Natural killer cell (primary cell): Measurements from ENCODE around the gene KIR3DL1. TPM values are rescaled to one million over a fixed set of nuclear protein-coding genes. Genes with fewer than 3 reads are reported as not detected.

Experiments used
- ATAC-seq, 3 donors: fragments of 150-1000 bp in 2 of 3; fragments of 200-7000 bp in 1 of 3; cut with Tn5 transposase; 1 replicate in 1 of 3; 2 replicates in 2 of 3; pipeline ENCODE4 v1.10.0; 2021; ENCODE audit warnings: mild to moderate bottlenecking in 2 of 3, moderate library complexity in 2 of 3
- DNase-seq, 2 donors: peaks; one replicate each; pipeline versions ENCODE4 v3.0.0 to v3.0.0-alpha.2; 2013 to 2021; ENCODE audit warnings: mixed read lengths in 1 of 2
- H3K27ac ChIP-seq: one replicate; pipeline ENCODE4 v1.5.1; 2013; ENCODE audit warnings: mild to moderate bottlenecking, low read length
- H3K27me3 ChIP-seq: one replicate; pipeline ENCODE4 v1.6.1; 2013; ENCODE audit warnings: low read length; ENCODE audit not compliant: control insufficient read depth, insufficient read depth
- H3K36me3 ChIP-seq: one replicate; pipeline ENCODE4 v1.6.1; 2013; ENCODE audit warnings: low read length; ENCODE audit not compliant: control insufficient read depth, insufficient read depth
- H3K4me1 ChIP-seq: one replicate; pipeline ENCODE4 v1.6.1; 2013; ENCODE audit warnings: low read length; ENCODE audit not compliant: control insufficient read depth, insufficient read depth
- H3K4me3 ChIP-seq: one replicate; pipeline ENCODE4 v1.5.1; 2013; ENCODE audit warnings: low read length
- H3K9me3 ChIP-seq: one replicate; pipeline ENCODE4 v1.6.1; 2013; ENCODE audit warnings: low read length; ENCODE audit not compliant: control insufficient read depth, insufficient read depth
- H3K27ac Mint-ChIP-seq, 2 donors: one replicate each; pipeline ENCODE4 v1.8.0; 2022; ENCODE audit warnings: mild to moderate bottlenecking in 2 of 2, mixed read lengths in 2 of 2, moderate library complexity in 1 of 2
- H3K27me3 Mint-ChIP-seq, 2 donors: one replicate each; pipeline ENCODE4 v1.8.0; 2022; ENCODE audit warnings: low read depth in 2 of 2, mixed read lengths in 2 of 2
- H3K36me3 Mint-ChIP-seq: one replicate; pipeline ENCODE4 v1.8.0; 2022; ENCODE audit warnings: mixed read lengths
- H3K4me1 Mint-ChIP-seq, 2 donors: one replicate each; pipeline ENCODE4 v1.8.0; 2022; ENCODE audit warnings: mixed read lengths in 2 of 2
- H3K4me3 Mint-ChIP-seq: one replicate; pipeline ENCODE4 v1.8.0; 2022; ENCODE audit warnings: mild to moderate bottlenecking, moderate library complexity, mixed read lengths
- H3K9me3 Mint-ChIP-seq, 2 donors: one replicate each; pipeline ENCODE4 v1.8.0; 2022; ENCODE audit warnings: mixed read lengths in 2 of 2
- CTCF ChIP-seq: fragments of 200-600 bp; IDR thresholded peaks from one replicate; pipeline ENCODE4 v1.8.0; 2022; ENCODE audit warnings: antibody characterized with exemption
- WGBS: methylation state at CpG from one replicate; pipeline ENCODE4 v1.1.7; 2013; ENCODE audit warnings: missing lambda C conversion rate; ENCODE audit not compliant: insufficient coverage; 5-methylcytosine and 5-hydroxymethylcytosine counted together
- intact Hi-C: fragments of 100-400 bp; cut with micrococcal nuclease; formaldehyde crosslinking; loops from one replicate; pipeline ENCODE4 v1.14.2; 2022
- total RNA-seq, 4 donors: library from RNA; stranded (reverse); fragments of 120-200 nt in 1 of 4; gene quantifications; one replicate each; pipeline versions ENCODE4 v1.2.3 to v1.2.4, GENCODE V29; 2013 to 2022

The KIR3DL1 gene
- total RNA-seq, 3 donors from 2014 or later (not counting 1 experiment from before 2014, with no cell fraction given): 34.7 to 97.1 (median 41.2) TPM

GRCh38 chr19:54790711-54791110 lies 25.6 kb upstream of the KIR3DL1 start:
- Mint-ChIP-seq H3K4me1 (peaks cover 17% of the 10 kb centered on the region in 2 donors), H3K27me3 (peaks cover 0 to 6% of the 10 kb centered on the region in 2 donors), H3K36me3 (no peaks in the 10 kb centered on the region), H3K4me3 (no peak overlapping the region), H3K27ac (no peak overlapping the region), H3K9me3 (no peaks in the 10 kb centered on the region)
- H3K4me1 ChIP-seq: peaks cover 9% of the 10 kb centered on the region
- peaks cover 2% of the 10 kb centered on the region for H3K27me3 ChIP-seq
- WGBS: 77% methylated on average over 5 of the region's 5 CpGs
- H3K4me3 ChIP-seq: no peak overlapping the region
- ATAC-seq (no peak), DNase-seq (no peak)
- H3K36me3 ChIP-seq: no peaks in the 10 kb centered on the region
- intact Hi-C loops: no loop called here
- TF ChIP-seq CTCF: no peak
- no peak overlapping the region for H3K27ac ChIP-seq
- H3K9me3 ChIP-seq: no peaks in the 10 kb centered on the region

GRCh38 chr19:54791476-54791875 lies 24.8 kb upstream of the KIR3DL1 start:
- 82% methylated on average over 6 of the region's 6 CpGs for WGBS
- peaks cover 0 to 6% of the 10 kb centered on the region in 2 donors for H3K27me3 Mint-ChIP-seq
- peaks cover 14 to 17% of the 10 kb centered on the region in 2 donors for H3K4me1 Mint-ChIP-seq
- no peaks in the 10 kb centered on the region for H3K36me3 ChIP-seq
- H3K27me3 ChIP-seq: no peaks in the 10 kb centered on the region
- intact Hi-C loops: no loop called here
- no peak for DNase-seq
- H3K36me3 Mint-ChIP-seq: no peaks in the 10 kb centered on the region
- no peak for TF ChIP-seq CTCF
- no peak overlapping the region for H3K4me3 ChIP-seq
- ATAC-seq: no peak
- H3K9me3 ChIP-seq: no peaks in the 10 kb centered on the region
- peak overlapping the region in 1 of 2 donors; percentile 2 for H3K27ac Mint-ChIP-seq
- H3K27ac ChIP-seq: no peak overlapping the region
- H3K4me3 Mint-ChIP-seq: peak overlapping the region; percentile 1
- H3K9me3 Mint-ChIP-seq: no peaks in the 10 kb centered on the region
- peaks cover 9% of the 10 kb centered on the region for H3K4me1 ChIP-seq

GRCh38 chr19:54792814-54793213 lies 23.5 kb upstream of the KIR3DL1 start:
- TF ChIP-seq CTCF: no peak
- Mint-ChIP-seq H3K27ac (no peak overlapping the region), H3K36me3 (no peaks in the 10 kb centered on the region), H3K4me3 (no peak overlapping the region), H3K27me3 (peaks cover 0 to 4% of the 10 kb centered on the region in 2 donors), H3K4me1 (peaks cover 14 to 17% of the 10 kb centered on the region in 2 donors), H3K9me3 (no peaks in the 10 kb centered on the region)
- Histone ChIP-seq H3K27me3 (no peaks in the 10 kb centered on the region), H3K4me3 (peak overlapping the region; percentile 31), H3K9me3 (no peaks in the 10 kb centered on the region), H3K4me1 (peaks cover 9% of the 10 kb centered on the region), H3K36me3 (no peaks in the 10 kb centered on the region), H3K27ac (peak overlapping the region; percentile 84)
- DNase-seq (peak in 1 of 2 donors; percentile 24), ATAC-seq (peak; percentile 73 to 85 (median 80))
- WGBS: 7% methylated on average over 8 of the region's 8 CpGs
- intact Hi-C loops: no loop called here

- Histone ChIP-seq H3K9me3 (no peaks in the 10 kb centered on the region), H3K27ac (no peak overlapping the region), H3K36me3 (no peaks in the 10 kb centered on the region), H3K4me3 (no peak overlapping the region), H3K4me1 (peaks cover 9% of the 10 kb centered on the region), H3K27me3 (no peaks in the 10 kb centered on the region)
- no peaks in the 10 kb centered on the region for H3K9me3 Mint-ChIP-seq
- WGBS: 27% methylated on average over 1 of the region's 1 CpG
- peaks cover 0 to 4% of the 10 kb centered on the region in 2 donors for H3K27me3 Mint-ChIP-seq
- no peak for TF ChIP-seq CTCF
- intact Hi-C loops: no loop called here
- DNase-seq (no peak), ATAC-seq (no peak)
- no peak overlapping the region for H3K27ac Mint-ChIP-seq
- H3K36me3 Mint-ChIP-seq: no peaks in the 10 kb centered on the region
- H3K4me3 Mint-ChIP-seq: no peak overlapping the region
- peaks cover 6 to 14% of the 10 kb centered on the region in 2 donors for H3K4me1 Mint-ChIP-seq
Measured at GRCh38 chr19:54795758-54796157, 20.5 kb upstream of the KIR3DL1 start.
